SK-N-SH (cell line): Measurements from ENCODE around the gene DCP1B. TPM values are rescaled to one million over a fixed set of nuclear protein-coding genes. Genes with fewer than 3 reads are reported as not detected.

Experiments used
- CTCF ChIA-PET: fragments of 300-600, 350-600 bp; formaldehyde crosslinking; extraction: SDS; loops from one replicate; lab custom pipeline; 2021; lab: Yijun Ruan, JAX
- POLR2A ChIA-PET: fragments of 350-600 bp; sonication (Branson Sonifier 250); formaldehyde crosslinking; extraction: SDS; loops from one replicate; lab custom pipeline; 2020; ENCODE audit warnings: antibody characterized with exemption, inconsistent platforms; lab: Yijun Ruan, JAX
- DNase-seq: peaks from one replicate; pipeline ENCODE4 v3.0.0; 2012
- H2AFZ ChIP-seq: fragments of 200-600 bp; sonication (generic); 2 replicates; pipeline ENCODE4 v1.8.1; 2016; ENCODE audit warnings: antibody characterized with exemption, mild to moderate bottlenecking, low read depth
- H3F3A ChIP-seq: fragments of 200-600 bp; sonication (generic); replicated peaks from 2 replicates; pipeline ENCODE3; 2016; ENCODE audit warnings: antibody characterized with exemption, mild to moderate bottlenecking; ENCODE audit not compliant: insufficient read depth
- H3K27ac ChIP-seq, 2 experiments: fragments of 200-500 bp in 1 of 2; fragments of 200-600 bp in 1 of 2; sonication (Bioruptor generic) in 1 of 2; sonication (generic), shearing (Covaris generic) in 1 of 2; 2 replicates each; pipeline versions ENCODE4 v1.5.1 to v1.6.1; 2014 to 2016; ENCODE audit warnings: low read depth in 2 of 2, inconsistent platforms in 1 of 2, low read length in 1 of 2, mild to moderate bottlenecking in 1 of 2, mixed read lengths in 1 of 2
- H3K27me3 ChIP-seq: fragments of 200-600 bp; sonication (generic), shearing (Covaris generic); 2 replicates; pipeline ENCODE4 v1.6.1; 2016; ENCODE audit warnings: mixed run types; ENCODE audit not compliant: insufficient read depth
- H3K36me3 ChIP-seq, 2 experiments: fragments of 200-500 bp in 1 of 2; fragments of 200-600 bp in 1 of 2; sonication (Bioruptor generic) in 1 of 2; sonication (generic) in 1 of 2; replicated peaks in 1 of 2; 2 replicates each; pipeline versions ENCODE3 to v1.5.1; 2014 to 2016; ENCODE audit warnings: low read length in 1 of 2, mild to moderate bottlenecking in 1 of 2; ENCODE audit not compliant: insufficient read depth in 2 of 2, control insufficient read depth in 1 of 2
- H3K4me1 ChIP-seq, 2 experiments: fragments of 200-500 bp in 1 of 2; fragments of 200-600 bp in 1 of 2; sonication (Bioruptor generic) in 1 of 2; sonication (generic), shearing (Covaris generic) in 1 of 2; 2 replicates each; pipeline versions ENCODE4 v1.5.1 to v1.6.1; 2014 to 2016; ENCODE audit warnings: low read depth in 1 of 2, low read length in 1 of 2, mixed run types in 1 of 2; ENCODE audit not compliant: insufficient read depth in 2 of 2, control insufficient read depth in 1 of 2
- H3K4me2 ChIP-seq: fragments of 200-600 bp; sonication (generic), shearing (Covaris generic); 2 replicates; pipeline ENCODE4 v1.6.1; 2017; ENCODE audit warnings: mixed run types
- H3K4me3 ChIP-seq, 2 experiments: fragments of 200-500 bp in 1 of 2; fragments of 200-600 bp in 1 of 2; sonication (Bioruptor generic) in 1 of 2; sonication (generic), shearing (Covaris generic) in 1 of 2; 2 replicates each; pipeline versions ENCODE4 v1.5.1 to v1.8.1; 2014 to 2016; ENCODE audit warnings: low read depth in 2 of 2, inconsistent platforms in 1 of 2, low read length in 1 of 2, mild to moderate bottlenecking in 1 of 2, mixed read lengths in 1 of 2, moderate library complexity in 1 of 2
- H3K79me2 ChIP-seq: fragments of 200-600 bp; sonication (generic); 2 replicates; pipeline ENCODE4 v1.8.1; 2017; ENCODE audit warnings: mild to moderate bottlenecking; ENCODE audit not compliant: insufficient read depth
- H3K9ac ChIP-seq: fragments of 200-600 bp; sonication (generic); 2 replicates; pipeline ENCODE4 v1.6.1; 2017; ENCODE audit warnings: mixed run types
- H3K9me2 ChIP-seq: fragments of 200-600 bp; sonication (generic); 2 replicates; pipeline ENCODE4 v1.6.1; 2017; ENCODE audit warnings: mixed run types
- H3K9me3 ChIP-seq: fragments of 200-600 bp; sonication (generic); 2 replicates; pipeline ENCODE4 v1.6.1; 2017; ENCODE audit warnings: mixed run types, mild to moderate bottlenecking, moderate library complexity
- H4K20me1 ChIP-seq: fragments of 200-600 bp; sonication (generic); 2 replicates; pipeline ENCODE4 v1.6.1; 2017; ENCODE audit warnings: mild to moderate bottlenecking, mixed run types; ENCODE audit not compliant: insufficient read depth
- EP300 ChIP-seq, 2 experiments: IDR thresholded peaks; 2 replicates each; pipeline versions ENCODE4 v1.4.0 to v1.6.1; 2012; ENCODE audit warnings: borderline replicate concordance in 1 of 2, low read depth in 1 of 2, low read length in 1 of 2
- FOSL2 ChIP-seq: IDR thresholded peaks from 2 replicates; pipeline ENCODE4 v1.4.0; 2012; ENCODE audit warnings: low read depth, mild to moderate bottlenecking, moderate library complexity, borderline replicate concordance
- JUND ChIP-seq: IDR thresholded peaks from 2 replicates; pipeline ENCODE4 v1.4.0; 2012
- NRF1 ChIP-seq: IDR thresholded peaks from 2 replicates; pipeline ENCODE4 v1.6.1; 2012; ENCODE audit warnings: low read depth, mild to moderate bottlenecking, low read length
- RAD21 ChIP-seq: IDR thresholded peaks from 2 replicates; pipeline ENCODE4 v1.6.1; 2012; ENCODE audit warnings: mild to moderate bottlenecking, low read length
- SIN3A ChIP-seq: IDR thresholded peaks from 2 replicates; pipeline ENCODE4 v1.6.1; 2012; ENCODE audit warnings: low read depth, mild to moderate bottlenecking, low read length, moderate library complexity, borderline replicate concordance
- SMC3 ChIP-seq: IDR thresholded peaks from 2 replicates; pipeline ENCODE4 v1.6.1; 2012; ENCODE audit warnings: low read depth, low read length, improper control_type of control experiment
- TCF12 ChIP-seq: IDR thresholded peaks from 2 replicates; pipeline ENCODE4 v1.4.0; 2012
- YY1 ChIP-seq: IDR thresholded peaks from 2 replicates; pipeline ENCODE4 v1.4.0; 2012; ENCODE audit warnings: low read depth, mild to moderate bottlenecking
- WGBS: methylation state at CpG from one replicate; pipeline ENCODE4 v1.1.6; 2017; ENCODE audit warnings: low lambda C conversion rate; 5-methylcytosine and 5-hydroxymethylcytosine counted together
- polyA plus RNA-seq, 3 experiments: library from polyadenylated mRNA; depleted of rRNA; stranded (reverse); fragments of >200 nt; gene quantifications; 2 replicates each; pipeline ENCODE4 v1.2.3, GENCODE V29; 2012
- TF ChIP-seq, protein P1 (sequence below): IDR thresholded peaks from 2 replicates; pipeline ENCODE4; 2012

The DCP1B gene
- polyA plus RNA-seq, 1 of the 3 experiments (the other 2 are of a cell fraction): 18.8 TPM

DNA sequence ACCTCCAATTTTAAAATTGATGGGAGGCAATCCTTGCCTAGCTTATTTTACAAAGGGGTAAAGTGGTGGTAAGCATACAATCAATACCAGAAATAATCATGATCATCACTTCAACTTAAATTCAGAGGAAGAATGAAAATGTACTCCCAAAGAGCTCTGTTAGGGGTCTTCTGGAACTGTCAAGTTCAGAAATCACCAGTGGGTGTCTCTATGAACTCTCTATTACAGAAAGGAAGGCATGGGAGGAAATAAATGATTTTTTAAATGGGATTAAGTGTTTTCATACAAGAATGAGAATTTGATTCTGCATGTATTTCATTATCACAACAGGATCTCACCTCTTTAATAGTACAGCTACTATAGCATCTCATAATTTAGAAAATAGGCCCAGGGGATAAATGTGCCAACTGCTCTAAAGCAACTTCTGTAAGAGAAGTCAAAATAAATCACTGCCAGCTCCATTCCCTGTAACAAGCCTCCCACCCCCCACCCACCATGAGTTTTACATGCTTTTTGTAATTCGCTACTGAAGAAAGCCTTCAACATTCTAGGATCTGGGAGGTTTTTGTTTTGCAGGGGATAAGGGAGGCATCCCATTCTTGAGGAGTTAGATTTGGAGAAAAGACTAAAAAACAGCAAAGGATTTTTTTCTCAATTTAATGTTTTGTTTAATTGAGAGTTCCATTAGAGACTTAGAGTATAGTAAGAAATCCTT lies 9.7 kb downstream of the DCP1B start:
- Histone ChIP-seq H3F3A (peaks cover 12% of the 10 kb centered on the region), H3K4me1 (peaks cover 5 to 7% of the 10 kb centered on the region in 2 experiments; a peak in 2 of 4 replicates), H3K27ac (peak overlapping the region in 1 of 2 experiments; percentile 49; a peak in 3 of 4 replicates), H3K4me2 (no peak overlapping the region), H3K9me2 (no peaks in the 10 kb centered on the region), H2AFZ (no peak overlapping the region), H3K79me2 (peaks cover 11% of the 10 kb centered on the region), H4K20me1 (no peaks in the 10 kb centered on the region), H3K4me3 (no peak overlapping the region), H3K9me3 (no peaks in the 10 kb centered on the region), H3K36me3 (peaks cover 49 to 70% of the 10 kb centered on the region in 2 experiments), H3K27me3 (no peaks in the 10 kb centered on the region), H3K9ac (no peak overlapping the region)
- WGBS: 100% methylated on average over 1 of the region's 1 CpG
- TF ChIP-seq SMC3 (no peak), RAD21 (peak; percentile 50)
- CTCF ChIA-PET: interaction anchor here (0.6 to 1.7 kb wide), 6 partner anchors 20 to 589 kb away, joined by 3 to 7 read pairs (median 4); no protein-coding TSS in a partner anchor
- no peak for DNase-seq
- POLR2A ChIA-PET: no interaction called here

DNA sequence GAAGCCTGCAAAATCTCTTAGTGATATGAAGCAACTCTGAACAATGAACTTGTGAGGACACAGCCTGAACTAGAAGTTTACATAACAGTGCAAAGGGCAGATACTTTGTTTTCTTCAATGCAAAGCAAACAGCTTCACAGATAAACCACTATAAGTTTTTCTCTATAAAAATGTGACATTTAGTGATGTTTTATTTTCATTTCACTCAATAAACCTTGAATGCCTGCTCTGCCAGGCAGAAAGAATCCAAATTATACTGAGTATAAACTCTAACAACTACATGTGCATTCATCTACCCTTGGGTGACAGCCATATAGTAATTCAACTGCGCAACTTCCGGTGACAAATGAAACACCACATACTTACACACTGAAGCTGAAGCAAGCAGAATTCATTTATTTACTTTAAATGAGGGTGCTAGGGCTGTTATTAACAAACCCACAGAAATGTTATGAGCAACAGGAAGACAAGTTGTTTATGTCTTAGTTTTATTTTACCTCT lies 10.3 kb downstream of the DCP1B start:
- POLR2A ChIA-PET: interaction anchor here (2.4 kb wide), 1 partner anchor 11 kb away, joined by 8 read pairs; the partner anchor contains the start of gene DCP1B
- H3F3A ChIP-seq: peaks cover 12% of the 10 kb centered on the region
- 95% methylated on average over 2 of the region's 2 CpGs for WGBS
- no peak overlapping the region for H2AFZ ChIP-seq
- H4K20me1 ChIP-seq: no peaks in the 10 kb centered on the region
- H3K79me2 ChIP-seq: peaks cover 5% of the 10 kb centered on the region
- no peak for DNase-seq
- H3K9me2 ChIP-seq: no peaks in the 10 kb centered on the region
- H3K27ac ChIP-seq: peak overlapping the region in 1 of 2 experiments; percentile 49; a peak in 3 of 4 replicates
- CTCF ChIA-PET: interaction anchor here (0.6 to 1.7 kb wide), 6 partner anchors 19 to 590 kb away, joined by 3 to 7 read pairs (median 4); no protein-coding TSS in a partner anchor
- no peak for TF ChIP-seq SMC3
- no peak for TF ChIP-seq JUND
- H3K27me3 ChIP-seq: no peaks in the 10 kb centered on the region
- peaks cover 54 to 70% of the 10 kb centered on the region in 2 experiments for H3K36me3 ChIP-seq
- H3K4me2 ChIP-seq: no peak overlapping the region
- no peak overlapping the region for H3K4me3 ChIP-seq
- H3K9ac ChIP-seq: no peak overlapping the region
- H3K9me3 ChIP-seq: no peaks in the 10 kb centered on the region
- peaks cover 4 to 7% of the 10 kb centered on the region in 2 experiments; a peak in 2 of 4 replicates for H3K4me1 ChIP-seq

DNA sequence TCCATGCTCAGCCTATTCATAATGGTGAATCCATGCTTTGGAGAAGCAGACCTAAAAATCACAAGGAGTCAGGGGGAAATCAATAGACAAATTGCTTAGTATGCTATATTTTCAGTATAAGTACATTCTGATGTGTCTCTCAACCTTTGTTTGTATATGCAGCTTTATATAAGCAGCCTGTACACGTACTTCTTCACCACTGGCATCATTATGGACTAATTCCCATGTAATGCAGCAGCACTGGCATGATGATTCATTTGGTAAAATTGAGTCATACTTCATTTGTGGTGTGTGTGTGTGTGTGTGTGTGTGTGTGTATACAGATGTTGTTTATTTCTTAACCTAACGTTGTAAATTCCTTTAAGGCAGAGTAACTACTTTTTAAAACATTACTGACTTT lies 10.9 kb downstream of the DCP1B start:
- ChIA-PET CTCF (interaction anchor here (1.6 to 1.7 kb wide), 3 partner anchors 19 to 202 kb away, joined by 4 to 6 read pairs (median 4); no protein-coding TSS in a partner anchor), POLR2A (interaction anchor here (2.4 kb wide), 1 partner anchor 11 kb away, joined by 8 read pairs; the partner anchor contains the start of gene DCP1B)
- no peak overlapping the region for H3K9ac ChIP-seq
- no peaks in the 10 kb centered on the region for H4K20me1 ChIP-seq
- no peak for DNase-seq
- no peak overlapping the region for H3K4me3 ChIP-seq
- peaks cover 60 to 70% of the 10 kb centered on the region in 2 experiments for H3K36me3 ChIP-seq
- H3K9me2 ChIP-seq: no peaks in the 10 kb centered on the region
- no peaks in the 10 kb centered on the region for H3K27me3 ChIP-seq
- peaks cover 3 to 7% of the 10 kb centered on the region in 2 experiments; a peak in 2 of 4 replicates for H3K4me1 ChIP-seq
- 13% methylated on average over 2 of the region's 2 CpGs for WGBS
- H3F3A ChIP-seq: peaks cover 12% of the 10 kb centered on the region
- H2AFZ ChIP-seq: no peak overlapping the region
- peak overlapping the region in 1 of 2 experiments; percentile 44; a peak in 2 of 4 replicates for H3K27ac ChIP-seq
- H3K79me2 ChIP-seq: peaks cover 2% of the 10 kb centered on the region
- H3K4me2 ChIP-seq: no peak overlapping the region
- H3K9me3 ChIP-seq: no peaks in the 10 kb centered on the region
- peak; percentile 74 for TF ChIP-seq TCF12
- TF ChIP-seq NRF1: no peak
- TF ChIP-seq SIN3A: no peak
- TF ChIP-seq FOSL2: peak; percentile 98
- TF ChIP-seq, protein P1, sequence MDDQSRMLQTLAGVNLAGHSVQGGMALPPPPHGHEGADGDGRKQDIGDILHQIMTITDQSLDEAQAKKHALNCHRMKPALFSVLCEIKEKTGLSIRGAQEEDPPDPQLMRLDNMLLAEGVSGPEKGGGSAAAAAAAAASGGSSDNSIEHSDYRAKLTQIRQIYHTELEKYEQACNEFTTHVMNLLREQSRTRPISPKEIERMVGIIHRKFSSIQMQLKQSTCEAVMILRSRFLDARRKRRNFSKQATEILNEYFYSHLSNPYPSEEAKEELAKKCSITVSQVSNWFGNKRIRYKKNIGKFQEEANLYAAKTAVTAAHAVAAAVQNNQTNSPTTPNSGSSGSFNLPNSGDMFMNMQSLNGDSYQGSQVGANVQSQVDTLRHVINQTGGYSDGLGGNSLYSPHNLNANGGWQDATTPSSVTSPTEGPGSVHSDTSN: peak; percentile 51
- peak; percentile 88 for TF ChIP-seq JUND
- no peak for TF ChIP-seq YY1
- TF ChIP-seq EP300 (IDR thresholded peaks at IDR 0.05; ENCODE audit: borderline replicate concordance in 1 of 2, low read depth in 1 of 2, low read length in 1 of 2): no peak; a peak in 1 of 4 replicates
